Neutrophil (primary cell): ENCODE results near the gene PPARA.
"Not testable (repeated sequence)": the region's sequence is repeated elsewhere in the genome, so short reads cannot be mapped to it uniquely, and the experiment has no call there.

Experiments
- H3K27ac ChIP-seq: fragments of 200-600 bp; sonication (generic); 2 replicates; pipeline ENCODE4 v1.5.1; 2016; ENCODE audit warnings: mild to moderate bottlenecking, moderate library complexity
- H3K27me3 ChIP-seq: fragments of 200-600 bp; sonication (generic); 2 replicates; pipeline ENCODE4 v1.6.0; 2016; ENCODE audit warnings: mild to moderate bottlenecking
- H3K36me3 ChIP-seq: fragments of 200-600 bp; sonication (generic); 2 replicates; pipeline ENCODE4 v1.5.1; 2017
- H3K4me1 ChIP-seq, 2 experiments: fragments of 200-600 bp in 1 of 2; sonication (generic) in 1 of 2; 1 replicate in 1 of 2; 2 replicates in 1 of 2; pipeline versions ENCODE4 v1.5.1 to v1.6.1; 2013 to 2016; ENCODE audit warnings: low read depth in 1 of 2, low read length in 1 of 2, mild to moderate bottlenecking in 1 of 2, moderate library complexity in 1 of 2; ENCODE audit not compliant: control insufficient read depth in 1 of 2, insufficient read depth in 1 of 2
- H3K4me3 ChIP-seq, 2 experiments: fragments of 200-600 bp in 1 of 2; sonication (generic) in 1 of 2; 1 replicate in 1 of 2; 2 replicates in 1 of 2; pipeline ENCODE4 v1.5.1; 2013 to 2016; ENCODE audit warnings: low read depth in 1 of 2, low read length in 1 of 2, mild to moderate bottlenecking in 1 of 2, moderate library complexity in 1 of 2
- H3K9me3 ChIP-seq: fragments of 200-600 bp; sonication (generic); 2 replicates; pipeline ENCODE4 v1.5.1; 2016
- TF ChIP-seq, protein P1 (sequence below): fragments of 200-600 bp; sonication (generic); IDR thresholded peaks from 2 replicates; pipeline ENCODE4 v1.5.1; 2016; ENCODE audit warnings: antibody characterized with exemption

PPARA gene

DNA sequence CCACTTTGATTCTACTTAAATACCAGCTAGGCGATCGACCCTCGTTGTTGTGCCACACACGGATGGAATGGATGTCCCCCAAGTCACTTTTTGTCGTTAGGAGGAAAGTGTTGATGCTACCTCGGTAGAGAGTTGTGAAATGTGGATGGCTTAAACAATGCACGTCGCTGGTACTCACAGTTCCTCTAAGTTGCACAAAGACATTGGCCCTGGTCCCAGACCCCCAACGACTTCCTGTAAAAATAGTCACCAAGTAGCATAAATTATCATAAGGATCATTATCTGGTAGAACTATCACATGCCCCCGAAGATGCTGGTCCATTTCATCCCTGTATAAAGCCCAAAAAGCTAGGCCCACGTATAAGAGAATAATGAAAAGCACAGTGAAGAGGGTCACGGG lies 109.0 kb downstream of the PPARA start:
- TF ChIP-seq, protein P1, sequence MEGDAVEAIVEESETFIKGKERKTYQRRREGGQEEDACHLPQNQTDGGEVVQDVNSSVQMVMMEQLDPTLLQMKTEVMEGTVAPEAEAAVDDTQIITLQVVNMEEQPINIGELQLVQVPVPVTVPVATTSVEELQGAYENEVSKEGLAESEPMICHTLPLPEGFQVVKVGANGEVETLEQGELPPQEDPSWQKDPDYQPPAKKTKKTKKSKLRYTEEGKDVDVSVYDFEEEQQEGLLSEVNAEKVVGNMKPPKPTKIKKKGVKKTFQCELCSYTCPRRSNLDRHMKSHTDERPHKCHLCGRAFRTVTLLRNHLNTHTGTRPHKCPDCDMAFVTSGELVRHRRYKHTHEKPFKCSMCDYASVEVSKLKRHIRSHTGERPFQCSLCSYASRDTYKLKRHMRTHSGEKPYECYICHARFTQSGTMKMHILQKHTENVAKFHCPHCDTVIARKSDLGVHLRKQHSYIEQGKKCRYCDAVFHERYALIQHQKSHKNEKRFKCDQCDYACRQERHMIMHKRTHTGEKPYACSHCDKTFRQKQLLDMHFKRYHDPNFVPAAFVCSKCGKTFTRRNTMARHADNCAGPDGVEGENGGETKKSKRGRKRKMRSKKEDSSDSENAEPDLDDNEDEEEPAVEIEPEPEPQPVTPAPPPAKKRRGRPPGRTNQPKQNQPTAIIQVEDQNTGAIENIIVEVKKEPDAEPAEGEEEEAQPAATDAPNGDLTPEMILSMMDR = no peak
- Histone ChIP-seq H3K4me3 (no peak overlapping the region), H3K27ac (peak overlapping the region; percentile 78), H3K27me3 (peaks cover 23% of the 10 kb centered on the region), H3K4me1 (peaks cover 33 to 40% of the 10 kb centered on the region in 2 experiments), H3K9me3 (no peaks in the 10 kb centered on the region), H3K36me3 (no peaks in the 10 kb centered on the region)

DNA sequence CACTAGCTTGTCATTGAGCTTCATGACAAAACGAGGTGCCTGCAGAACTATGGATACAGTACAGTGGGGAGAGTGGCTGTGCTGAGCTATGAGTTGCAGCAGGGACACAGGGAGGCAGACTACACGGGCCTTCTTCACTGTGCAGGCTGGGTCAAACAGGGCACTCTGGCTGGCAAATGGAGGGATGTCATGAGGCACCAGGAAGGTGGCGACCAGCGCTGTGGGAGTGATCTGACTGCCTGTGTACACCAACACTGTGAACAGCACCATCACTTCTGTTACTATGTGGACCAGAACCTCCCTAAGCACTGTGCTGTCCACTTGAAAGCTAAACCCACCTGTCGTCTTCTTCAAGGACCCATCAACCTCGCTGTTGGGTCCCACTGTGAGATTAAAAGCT lies 109.7 kb downstream of the PPARA start:
- Histone ChIP-seq H3K36me3 (no peaks in the 10 kb centered on the region), H3K9me3 (no peaks in the 10 kb centered on the region), H3K4me1 (peaks cover 33 to 40% of the 10 kb centered on the region in 2 experiments), H3K27ac (peak overlapping the region; percentile 78), H3K27me3 (peaks cover 23% of the 10 kb centered on the region), H3K4me3 (no peak overlapping the region)
- TF ChIP-seq, protein P1 = no peak

DNA sequence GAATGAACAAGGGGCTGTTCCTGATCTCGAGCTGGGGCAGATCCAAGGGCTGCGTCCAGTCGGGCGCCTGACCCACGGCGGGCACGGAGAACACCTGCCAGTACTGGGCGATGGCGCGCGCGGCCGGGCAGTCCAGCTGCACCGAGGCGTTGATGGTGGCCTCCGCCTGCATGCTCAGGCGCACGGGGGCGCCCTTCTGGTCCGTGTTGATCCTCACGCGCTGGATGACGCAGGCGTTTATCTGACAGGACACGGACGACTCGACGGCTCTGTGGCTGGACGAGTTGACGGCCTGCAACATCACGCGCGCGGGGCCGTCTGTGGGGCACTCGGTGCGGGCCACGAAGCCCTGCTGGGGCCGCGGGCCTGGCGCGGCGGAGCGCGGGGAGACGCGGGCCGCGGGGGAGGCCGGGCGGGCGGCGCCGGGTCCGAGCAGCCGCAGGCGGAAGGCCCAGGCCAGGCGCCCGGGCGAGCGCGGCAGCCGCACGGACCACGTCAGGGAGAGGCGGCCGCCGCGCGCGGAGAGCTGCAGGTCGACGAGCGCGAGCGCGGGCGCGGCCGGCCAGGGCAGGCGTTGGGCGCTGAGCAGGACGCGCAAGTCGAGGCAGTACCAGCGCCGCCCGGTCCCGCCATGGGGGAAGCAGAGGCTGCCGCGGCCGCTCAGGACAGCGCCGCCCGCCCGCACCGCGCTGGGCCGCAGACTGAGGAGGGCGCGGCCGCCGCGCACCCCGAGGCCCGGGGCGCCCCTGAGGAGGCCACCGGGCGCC lies 112.3 kb downstream of the PPARA start:
- peak overlapping the region; percentile 59 for H3K4me3 ChIP-seq

DNA sequence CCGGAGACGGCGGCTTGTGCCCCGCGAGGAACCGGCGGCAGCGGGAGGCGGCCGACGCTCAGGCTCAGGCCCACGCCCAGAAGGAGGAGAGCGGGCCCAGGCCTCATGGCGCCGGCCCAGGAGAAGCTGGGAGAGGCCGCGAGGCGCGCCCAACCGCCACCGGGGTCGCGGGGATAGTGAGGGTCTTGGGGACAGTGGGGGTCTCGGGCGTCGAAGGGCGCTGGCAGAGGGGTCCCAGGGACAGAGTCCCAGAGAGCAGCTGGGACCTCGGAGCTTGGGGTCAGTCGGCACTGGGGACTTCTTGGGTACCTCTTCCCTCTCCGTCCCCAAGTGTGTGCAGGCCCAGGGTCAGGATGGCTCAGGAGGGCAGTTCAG lies 112.9 kb downstream of the PPARA start, which contains the start of gene PKDREJ:
Gene PKDREJ (minus strand): TSS at position 128 of the 375 bp plus-strand sequence. CDS start 21 bp downstream, at position 107.
- peaks cover 23% of the 10 kb centered on the region for H3K27me3 ChIP-seq
- H3K4me3 ChIP-seq = peak within 1 kb of the TSS; percentile 59
- H3K9me3 ChIP-seq = no peaks in the 10 kb centered on the region
- TF ChIP-seq, protein P1 = no peak
- peak within 1 kb of the TSS; percentile 83 for H3K27ac ChIP-seq
- no peaks in the 10 kb centered on the region for H3K36me3 ChIP-seq
- H3K4me1 ChIP-seq = peaks cover 42 to 47% of the 10 kb centered on the region in 2 experiments

More for the DNA sequence above, 112.3 kb downstream of the PPARA start:
- TF ChIP-seq, protein P1 = peak; percentile 66
- H3K4me1 ChIP-seq = peaks cover 40 to 45% of the 10 kb centered on the region in 2 experiments
- peak overlapping the region; percentile 83 for H3K27ac ChIP-seq
- H3K9me3 ChIP-seq = no peaks in the 10 kb centered on the region
- no peaks in the 10 kb centered on the region for H3K36me3 ChIP-seq
- peaks cover 23% of the 10 kb centered on the region for H3K27me3 ChIP-seq

DNA sequence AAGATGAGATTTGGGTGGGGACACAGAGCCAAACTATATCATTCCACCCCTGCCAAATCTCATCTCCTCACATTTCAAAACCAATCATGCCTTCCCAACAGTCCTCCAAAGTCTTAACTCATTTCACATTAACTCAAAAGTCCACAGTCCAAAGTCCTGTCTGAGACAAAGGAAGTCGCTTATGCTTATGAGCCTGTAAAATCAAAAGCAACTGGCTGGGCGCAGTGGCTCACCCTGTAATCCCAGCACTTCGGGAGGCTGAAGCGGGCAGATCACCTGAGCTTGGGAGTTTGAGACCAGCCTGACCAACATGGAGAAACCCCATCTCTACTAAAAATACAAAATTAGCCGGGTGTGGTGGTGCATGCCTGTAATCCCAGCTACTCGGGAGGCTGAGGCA lies 114.2 kb downstream of the PPARA start:
- H3K27ac ChIP-seq = not testable (repeated sequence)

DNA sequence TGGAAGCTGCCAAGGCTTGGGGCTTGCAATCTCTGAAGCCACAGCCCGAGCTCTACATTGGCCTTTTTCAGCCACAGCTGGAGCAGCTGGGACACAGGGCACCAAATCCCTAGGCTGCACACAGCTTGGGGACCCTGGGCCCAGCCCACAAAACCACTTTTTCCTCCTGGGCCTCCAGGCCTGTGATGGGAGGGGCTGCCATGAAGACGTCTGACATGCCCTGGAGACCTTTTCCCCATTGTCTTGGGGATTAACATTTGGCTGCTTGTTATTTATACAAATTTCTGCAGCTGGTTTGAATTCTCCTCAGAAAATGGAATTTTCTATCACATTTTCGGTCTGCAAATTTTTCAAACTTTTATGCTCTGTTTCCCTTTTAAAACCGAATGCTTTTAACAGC lies 115.3 kb downstream of the PPARA start:
- not testable (repeated sequence) for H3K9me3 ChIP-seq, H3K4me3 ChIP-seq, H3K27ac ChIP-seq, H3K36me3 ChIP-seq
- Histone ChIP-seq H3K27me3 (peaks cover 23% of the 10 kb centered on the region), H3K4me1 (peaks cover 27 to 33% of the 10 kb centered on the region in 2 experiments)

More for the DNA sequence above, 114.2 kb downstream of the PPARA start:
- peaks cover 33 to 42% of the 10 kb centered on the region in 2 experiments for H3K4me1 ChIP-seq
- H3K4me3 ChIP-seq, H3K36me3 ChIP-seq, H3K9me3 ChIP-seq: not testable (repeated sequence)
- H3K27me3 ChIP-seq = peaks cover 23% of the 10 kb centered on the region
